Stimulated activated CD8-positive, alpha-beta memory T cell treated with anti-CD3 and anti-CD28 coated beads, Interleukin-15, amount 100 ng/mL, for 4 hours (primary cell): Measurements from ENCODE around the gene WDR91.

Experiments
- DNase-seq, 2 donors: peaks; one replicate each; pipeline ENCODE4 v3.0.0-alpha.2; 2020; ENCODE audit warnings: low read depth in 2 of 2

Gene WDR91

GRCh38 chr7:135211179-135211945, at the start of gene WDR91:
Gene WDR91 (minus strand): TSS chr7:135211526. CDS start chr7:135211502, 24 bp downstream.
- DNase-seq: peak; percentile 89 to 97

- DNase-seq: no peak
Observed at GRCh38 chr7:135260470-135260869, 49.1 kb upstream of the WDR91 start.

- no peak for DNase-seq
Observed at GRCh38 chr7:135259702-135260101, 48.4 kb upstream of the WDR91 start.

- DNase-seq: no peak
Observed at GRCh38 chr7:135258585-135258984, 47.3 kb upstream of the WDR91 start.

- DNase-seq: no peak
Observed at GRCh38 chr7:135257790-135258189, 46.5 kb upstream of the WDR91 start.

GRCh38 chr7:135253851-135254771, 42.8 kb upstream of the WDR91 start:
- DNase-seq: no peak

- no peak for DNase-seq
Observed at GRCh38 chr7:135251496-135252391, 40.4 kb upstream of the WDR91 start.

GRCh38 chr7:135248546-135248945, 37.2 kb upstream of the WDR91 start:
- DNase-seq: no peak

GRCh38 chr7:135247746-135248471, 36.6 kb upstream of the WDR91 start:
- no peak for DNase-seq

GRCh38 chr7:135246191-135246825, 35.0 kb upstream of the WDR91 start:
- no peak for DNase-seq

- DNase-seq: no peak
Observed at GRCh38 chr7:135245226-135246190, 34.2 kb upstream of the WDR91 start.

- no peak for DNase-seq
Observed at GRCh38 chr7:135242096-135242684, 30.9 kb upstream of the WDR91 start.

- DNase-seq: no peak
Observed at GRCh38 chr7:135240441-135240840, 29.1 kb upstream of the WDR91 start.

- DNase-seq: no peak
Observed at GRCh38 chr7:135239263-135239662, 27.9 kb upstream of the WDR91 start.

- DNase-seq: no peak
Observed at GRCh38 chr7:135238112-135238744, 26.9 kb upstream of the WDR91 start.

GRCh38 chr7:135236727-135237126, 25.4 kb upstream of the WDR91 start:
- DNase-seq: no peak

- DNase-seq: no peak
Observed at GRCh38 chr7:135235841-135236240, 24.5 kb upstream of the WDR91 start.

GRCh38 chr7:135234727-135235126, 23.4 kb upstream of the WDR91 start:
- DNase-seq: no peak
